GM21619 (cell line): ENCODE measurements around the gene ABCB1.

Experiments
- ATAC-seq: cut with Tn5 transposase; IDR thresholded peaks from one replicate; pipeline ENCODE4 v1.9.1; 2021; ENCODE audit not compliant: unreplicated experiment

ABCB1 gene

GRCh38 chr7:87600130-87601124 is at the start of gene ABCB1:
Gene ABCB1, minus strand, starts transcription at chr7:87600884. Its CDS starts 700 bp downstream, at chr7:87600184.
- ATAC-seq, result peak; percentile 51

- ATAC-seq, result no peak
Measured at GRCh38 chr7:87648316-87648715, 47.6 kb upstream of the ABCB1 start.

GRCh38 chr7:87645446-87645845 is 44.8 kb upstream of the ABCB1 start:
- ATAC-seq, result no peak

GRCh38 chr7:87635921-87636320 is 35.2 kb upstream of the ABCB1 start:
- no peak for ATAC-seq

GRCh38 chr7:87628780-87629569 is 28.3 kb upstream of the ABCB1 start:
- no peak for ATAC-seq

- peak; percentile 21 for ATAC-seq
Measured at GRCh38 chr7:87627634-87627994, 26.9 kb upstream of the ABCB1 start.

- ATAC-seq, result no peak
Measured at GRCh38 chr7:87625101-87625500, 24.4 kb upstream of the ABCB1 start.

GRCh38 chr7:87624628-87625027 is 23.9 kb upstream of the ABCB1 start:
- ATAC-seq, result no peak

GRCh38 chr7:87615197-87615596 is 14.5 kb upstream of the ABCB1 start:
- no peak for ATAC-seq

GRCh38 chr7:87609916-87610315 is 9.2 kb upstream of the ABCB1 start:
- no peak for ATAC-seq

- no peak for ATAC-seq
Measured at GRCh38 chr7:87608431-87608830, 7.7 kb upstream of the ABCB1 start.

GRCh38 chr7:87604264-87604663 is 3.6 kb upstream of the ABCB1 start:
- no peak for ATAC-seq

GRCh38 chr7:87599336-87599735 is 1.3 kb downstream of the ABCB1 start:
- peak; percentile 90 for ATAC-seq

- peak; percentile 22 for ATAC-seq
Measured at GRCh38 chr7:87598234-87599009, 2.3 kb downstream of the ABCB1 start.

GRCh38 chr7:87596696-87597095 is 4.0 kb downstream of the ABCB1 start:
- no peak for ATAC-seq

GRCh38 chr7:87596136-87596535 is 4.5 kb downstream of the ABCB1 start:
- ATAC-seq, result no peak

- no peak for ATAC-seq
Measured at GRCh38 chr7:87592300-87592699, 8.4 kb downstream of the ABCB1 start.

GRCh38 chr7:87591211-87591610 is 9.5 kb downstream of the ABCB1 start:
- no peak for ATAC-seq

- no peak for ATAC-seq
Measured at GRCh38 chr7:87590578-87590977, 10.1 kb downstream of the ABCB1 start.

GRCh38 chr7:87589631-87590030 is 11.1 kb downstream of the ABCB1 start:
- ATAC-seq, result no peak

GRCh38 chr7:87581723-87582122 is 19.0 kb downstream of the ABCB1 start:
- no peak for ATAC-seq
